ENCODE data around the gene CCDC78. TPM values are rescaled to one million over a fixed set of nuclear protein-coding genes. Genes with fewer than 3 reads are reported as not detected.

The CCDC78 gene
- polyA plus RNA-seq, 1 donor from 2014 or later = 10.7 TPM

DNA sequence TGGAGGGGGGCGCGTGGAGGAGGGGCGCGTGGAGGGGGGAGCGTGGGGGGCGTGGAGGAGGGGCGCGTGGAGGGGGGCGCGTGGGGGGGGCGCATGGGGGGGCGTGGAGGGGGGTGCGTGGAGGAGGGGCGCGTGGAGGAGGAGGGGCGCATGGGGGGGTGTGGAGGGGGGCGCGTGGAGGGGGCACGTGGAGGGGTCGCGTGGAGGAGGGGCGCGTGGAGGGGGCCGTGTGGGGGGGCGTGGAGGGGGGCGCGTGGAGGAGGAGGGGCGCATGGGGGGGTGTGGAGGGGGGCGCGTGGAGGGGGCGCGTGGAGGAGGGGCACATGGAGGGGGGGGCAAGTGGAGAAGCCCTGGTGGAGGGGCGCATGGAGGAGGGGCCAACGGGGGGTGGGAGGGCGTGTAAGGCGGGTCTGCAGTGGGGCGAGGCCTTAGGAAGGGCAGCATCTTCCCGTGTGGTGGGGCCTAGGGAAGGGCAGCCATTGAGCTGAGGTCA is 41.5 kb upstream of the CCDC78 start:
- Histone ChIP-seq H3F3A (ENCODE audit: insufficient read depth, low read length, poor library complexity, severe bottlenecking) (no peaks in the 10 kb centered on the region), H3K9ac (ENCODE audit: low read length) (no peak overlapping the region), H3K9me3 (ENCODE audit: low read length) (no peaks in the 10 kb centered on the region), H3K27ac (ENCODE audit: low read length) (no peak overlapping the region), H3K36me3 (ENCODE audit: insufficient read depth, low read length) (no peaks in the 10 kb centered on the region), H3K9me2 (ENCODE audit: insufficient read depth, low read length) (no peaks in the 10 kb centered on the region), H3K4me3 (ENCODE audit: low read length) (no peak overlapping the region), H3K79me2 (replicated peaks; ENCODE audit: insufficient read depth, low read length) (no peaks in the 10 kb centered on the region), H4K20me1 (ENCODE audit: insufficient read depth) (no peaks in the 10 kb centered on the region), H3K27me3 (ENCODE audit: insufficient read depth, low read depth, low read length) (no peaks in the 10 kb centered on the region), H2AFZ (ENCODE audit: low read depth, low read length) (no peak overlapping the region), H3K4me2 (ENCODE audit: low read length) (no peak overlapping the region)
- TF ChIP-seq EP300 (conservative IDR thresholded peaks at IDR 0.05; ENCODE audit: poor library complexity, severe bottlenecking) (no peak), EZH2 (IDR thresholded peaks at IDR 0.05; ENCODE audit: borderline replicate concordance, insufficient read depth, low read length, poor library complexity, severe bottlenecking) (no peak), RAD21 (conservative IDR thresholded peaks at IDR 0.05) (no peak), CTCF (IDR thresholded peaks at IDR 0.05; ENCODE audit: poor library complexity, severe bottlenecking) (no peak), SMC3 (conservative IDR thresholded peaks at IDR 0.05; ENCODE audit: poor library complexity) (no peak), POLR2AphosphoS5 (IDR thresholded peaks at IDR 0.05) (no peak), MXI1 (conservative IDR thresholded peaks at IDR 0.05; ENCODE audit: poor library complexity, severe bottlenecking) (no peak), TAF1 (IDR thresholded peaks at IDR 0.05; ENCODE audit: low read depth) (no peak)
- TF ChIP-seq, protein P1, sequence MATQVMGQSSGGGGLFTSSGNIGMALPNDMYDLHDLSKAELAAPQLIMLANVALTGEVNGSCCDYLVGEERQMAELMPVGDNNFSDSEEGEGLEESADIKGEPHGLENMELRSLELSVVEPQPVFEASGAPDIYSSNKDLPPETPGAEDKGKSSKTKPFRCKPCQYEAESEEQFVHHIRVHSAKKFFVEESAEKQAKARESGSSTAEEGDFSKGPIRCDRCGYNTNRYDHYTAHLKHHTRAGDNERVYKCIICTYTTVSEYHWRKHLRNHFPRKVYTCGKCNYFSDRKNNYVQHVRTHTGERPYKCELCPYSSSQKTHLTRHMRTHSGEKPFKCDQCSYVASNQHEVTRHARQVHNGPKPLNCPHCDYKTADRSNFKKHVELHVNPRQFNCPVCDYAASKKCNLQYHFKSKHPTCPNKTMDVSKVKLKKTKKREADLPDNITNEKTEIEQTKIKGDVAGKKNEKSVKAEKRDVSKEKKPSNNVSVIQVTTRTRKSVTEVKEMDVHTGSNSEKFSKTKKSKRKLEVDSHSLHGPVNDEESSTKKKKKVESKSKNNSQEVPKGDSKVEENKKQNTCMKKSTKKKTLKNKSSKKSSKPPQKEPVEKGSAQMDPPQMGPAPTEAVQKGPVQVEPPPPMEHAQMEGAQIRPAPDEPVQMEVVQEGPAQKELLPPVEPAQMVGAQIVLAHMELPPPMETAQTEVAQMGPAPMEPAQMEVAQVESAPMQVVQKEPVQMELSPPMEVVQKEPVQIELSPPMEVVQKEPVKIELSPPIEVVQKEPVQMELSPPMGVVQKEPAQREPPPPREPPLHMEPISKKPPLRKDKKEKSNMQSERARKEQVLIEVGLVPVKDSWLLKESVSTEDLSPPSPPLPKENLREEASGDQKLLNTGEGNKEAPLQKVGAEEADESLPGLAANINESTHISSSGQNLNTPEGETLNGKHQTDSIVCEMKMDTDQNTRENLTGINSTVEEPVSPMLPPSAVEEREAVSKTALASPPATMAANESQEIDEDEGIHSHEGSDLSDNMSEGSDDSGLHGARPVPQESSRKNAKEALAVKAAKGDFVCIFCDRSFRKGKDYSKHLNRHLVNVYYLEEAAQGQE (IDR thresholded peaks at IDR 0.05; ENCODE audit: borderline replicate concordance) = no peak

GRCh38 chr16:766820-767640 is 40.8 kb upstream of the CCDC78 start:
- H2AFZ ChIP-seq (ENCODE audit: low read depth, low read length) = no peak overlapping the region
- H3K4me2 ChIP-seq (ENCODE audit: low read length) = no peak overlapping the region
- no peaks in the 10 kb centered on the region for H3K9me2 ChIP-seq (ENCODE audit: insufficient read depth, low read length)
- no peaks in the 10 kb centered on the region for H3K36me3 ChIP-seq (ENCODE audit: insufficient read depth, low read length)
- H3K9ac ChIP-seq (ENCODE audit: low read length) = no peak overlapping the region
- TF ChIP-seq EP300 (conservative IDR thresholded peaks at IDR 0.05; ENCODE audit: poor library complexity, severe bottlenecking) (no peak), POLR2AphosphoS5 (IDR thresholded peaks at IDR 0.05) (no peak), CTCF (IDR thresholded peaks at IDR 0.05; ENCODE audit: poor library complexity, severe bottlenecking) (no peak), EZH2 (IDR thresholded peaks at IDR 0.05; ENCODE audit: borderline replicate concordance, insufficient read depth, low read length, poor library complexity, severe bottlenecking) (no peak), RAD21 (conservative IDR thresholded peaks at IDR 0.05) (no peak), MXI1 (conservative IDR thresholded peaks at IDR 0.05; ENCODE audit: poor library complexity, severe bottlenecking) (no peak), TAF1 (IDR thresholded peaks at IDR 0.05; ENCODE audit: low read depth) (no peak), SMC3 (conservative IDR thresholded peaks at IDR 0.05; ENCODE audit: poor library complexity) (no peak)
- TF ChIP-seq, protein P1 (IDR thresholded peaks at IDR 0.05; ENCODE audit: borderline replicate concordance) = no peak
- no peaks in the 10 kb centered on the region for H3K79me2 ChIP-seq (replicated peaks; ENCODE audit: insufficient read depth, low read length)
- H3K27ac ChIP-seq (ENCODE audit: low read length) = no peak overlapping the region
- H3K4me3 ChIP-seq (ENCODE audit: low read length) = no peak overlapping the region
- H3K27me3 ChIP-seq (ENCODE audit: insufficient read depth, low read depth, low read length) = no peaks in the 10 kb centered on the region
- H3F3A ChIP-seq (ENCODE audit: insufficient read depth, low read length, poor library complexity, severe bottlenecking) = no peaks in the 10 kb centered on the region
- H4K20me1 ChIP-seq (ENCODE audit: insufficient read depth) = no peaks in the 10 kb centered on the region
- H3K9me3 ChIP-seq (ENCODE audit: low read length) = no peaks in the 10 kb centered on the region

All from neural cell (in vitro differentiated cells).